Measurements from ENCODE around the gene GPR17.

GPR17 gene

GRCh38 chr2:127651971-127652550 lies 6.1 kb downstream of the GPR17 start:
- no peak overlapping the region for H4K91ac ChIP-seq (ENCODE audit: low read depth, low read length)
- H3K36me3 ChIP-seq (ENCODE audit: control insufficient read depth in 1 of 2, insufficient read depth in 2 of 2, low read length in 2 of 2), result peaks cover 0 to 2% of the 10 kb centered on the region in 2 experiments
- H4K8ac ChIP-seq (ENCODE audit: low read depth, low read length), result no peak overlapping the region
- H3K9ac ChIP-seq (ENCODE audit: low read length), result no peak overlapping the region
- H3K4me3 ChIP-seq (ENCODE audit: low read depth, low read length), result no peak overlapping the region
- no peak overlapping the region for H3K4ac ChIP-seq (ENCODE audit: low read depth, low read length)
- no peaks in the 10 kb centered on the region for H3K79me1 ChIP-seq (ENCODE audit: low read length)
- no peak overlapping the region for H3K4me2 ChIP-seq (ENCODE audit: low read length)
- no peaks in the 10 kb centered on the region for H3K27me3 ChIP-seq (ENCODE audit: insufficient read depth, low read length)
- peak overlapping the region; percentile 7 for H2BK12ac ChIP-seq (ENCODE audit: low read length)
- no CpG with 5 or more reads among the region's 14 CpGs for WGBS (ENCODE audit: extremely low coverage, insufficient coverage, insufficient read length)
- DNase-seq, result no peak
- H2AK5ac ChIP-seq (ENCODE audit: low read length), result no peak overlapping the region
- no peak overlapping the region for H3K18ac ChIP-seq (ENCODE audit: low read length)
- no peak overlapping the region for H3K14ac ChIP-seq (ENCODE audit: low read length)
- no peak overlapping the region for H2BK5ac ChIP-seq (ENCODE audit: low read depth, low read length, poor library complexity)
- H3K27ac ChIP-seq (ENCODE audit: low read depth, low read length), result peak overlapping the region; percentile 42
- no peaks in the 10 kb centered on the region for H3K79me2 ChIP-seq (ENCODE audit: control insufficient read depth, insufficient read depth, low read length, poor library complexity)
- H3K23ac ChIP-seq (ENCODE audit: low read length), result no peak overlapping the region
- H4K12ac ChIP-seq (ENCODE audit: low read depth, low read length), result no peak overlapping the region
- H3K9me3 ChIP-seq (ENCODE audit: insufficient read depth, low read depth, low read length), result peaks cover 2% of the 10 kb centered on the region
- no peak overlapping the region for H2BK120ac ChIP-seq (ENCODE audit: insufficient read depth, low read length, poor library complexity)
- H3K4me1 ChIP-seq (ENCODE audit: control insufficient read depth in 1 of 2, insufficient read depth in 2 of 2, low read length in 2 of 2), result peaks cover 12 to 17% of the 10 kb centered on the region in 2 experiments
- no peak overlapping the region for H2AFZ ChIP-seq (ENCODE audit: insufficient read depth, low read length, poor library complexity)

DNA sequence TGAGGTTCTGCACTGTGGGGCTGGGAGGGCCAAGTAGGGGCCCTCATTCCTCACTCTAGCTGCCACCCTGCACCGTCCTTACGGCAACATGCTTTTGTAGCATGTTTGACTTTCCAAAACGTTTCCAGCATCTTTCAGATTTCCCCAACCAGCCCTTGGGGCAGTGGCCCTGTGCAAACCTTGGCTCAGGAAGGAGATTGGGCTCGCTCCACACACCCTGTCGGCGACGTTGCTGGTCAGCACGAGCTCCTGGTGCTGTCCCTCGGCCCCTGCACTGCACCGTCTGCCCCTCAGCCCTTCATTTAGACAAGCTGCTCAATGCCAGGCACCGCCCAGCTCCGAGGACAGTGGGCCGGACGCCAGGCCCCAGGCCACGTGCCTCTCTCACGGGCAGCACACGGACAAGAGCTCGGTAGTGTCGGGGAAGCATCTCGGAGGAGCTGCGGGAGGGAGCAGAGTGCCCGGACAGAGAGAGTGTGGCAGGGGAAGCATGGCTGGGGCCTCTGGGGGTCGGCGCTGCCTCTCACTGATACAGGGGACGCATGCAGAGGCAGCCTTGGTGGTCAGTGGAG lies 6.9 kb downstream of the GPR17 start:
- Histone ChIP-seq H2AK5ac (ENCODE audit: low read length) (no peak overlapping the region), H3K14ac (ENCODE audit: low read length) (no peak overlapping the region), H3K79me2 (ENCODE audit: control insufficient read depth, insufficient read depth, low read length, poor library complexity) (no peaks in the 10 kb centered on the region), H3K27ac (ENCODE audit: low read depth, low read length) (no peak overlapping the region), H3K18ac (ENCODE audit: low read length) (no peak overlapping the region), H2BK12ac (ENCODE audit: low read length) (no peak overlapping the region), H3K4me3 (ENCODE audit: low read depth, low read length) (no peak overlapping the region), H3K9me3 (ENCODE audit: insufficient read depth, low read depth, low read length) (peaks cover 2% of the 10 kb centered on the region), H3K27me3 (ENCODE audit: insufficient read depth, low read length) (no peaks in the 10 kb centered on the region), H2AFZ (ENCODE audit: insufficient read depth, low read length, poor library complexity) (no peak overlapping the region), H2BK5ac (ENCODE audit: low read depth, low read length, poor library complexity) (no peak overlapping the region), H3K4me1 (ENCODE audit: control insufficient read depth in 1 of 2, insufficient read depth in 2 of 2, low read length in 2 of 2) (peaks cover 12 to 17% of the 10 kb centered on the region in 2 experiments), H3K4me2 (ENCODE audit: low read length) (no peak overlapping the region), H4K12ac (ENCODE audit: low read depth, low read length) (no peak overlapping the region), H2BK120ac (ENCODE audit: insufficient read depth, low read length, poor library complexity) (no peak overlapping the region), H3K23ac (ENCODE audit: low read length) (no peak overlapping the region), H4K91ac (ENCODE audit: low read depth, low read length) (no peak overlapping the region), H3K9ac (ENCODE audit: low read length) (no peak overlapping the region), H3K36me3 (ENCODE audit: control insufficient read depth in 1 of 2, insufficient read depth in 2 of 2, low read length in 2 of 2) (peaks cover 0 to 2% of the 10 kb centered on the region in 2 experiments), H4K8ac (ENCODE audit: low read depth, low read length) (no peak overlapping the region), H3K4ac (ENCODE audit: low read depth, low read length) (no peak overlapping the region), H3K79me1 (ENCODE audit: low read length) (no peaks in the 10 kb centered on the region)
- no peak for DNase-seq
- WGBS (ENCODE audit: extremely low coverage, insufficient coverage, insufficient read length), result no CpG with 5 or more reads among the region's 25 CpGs

DNA sequence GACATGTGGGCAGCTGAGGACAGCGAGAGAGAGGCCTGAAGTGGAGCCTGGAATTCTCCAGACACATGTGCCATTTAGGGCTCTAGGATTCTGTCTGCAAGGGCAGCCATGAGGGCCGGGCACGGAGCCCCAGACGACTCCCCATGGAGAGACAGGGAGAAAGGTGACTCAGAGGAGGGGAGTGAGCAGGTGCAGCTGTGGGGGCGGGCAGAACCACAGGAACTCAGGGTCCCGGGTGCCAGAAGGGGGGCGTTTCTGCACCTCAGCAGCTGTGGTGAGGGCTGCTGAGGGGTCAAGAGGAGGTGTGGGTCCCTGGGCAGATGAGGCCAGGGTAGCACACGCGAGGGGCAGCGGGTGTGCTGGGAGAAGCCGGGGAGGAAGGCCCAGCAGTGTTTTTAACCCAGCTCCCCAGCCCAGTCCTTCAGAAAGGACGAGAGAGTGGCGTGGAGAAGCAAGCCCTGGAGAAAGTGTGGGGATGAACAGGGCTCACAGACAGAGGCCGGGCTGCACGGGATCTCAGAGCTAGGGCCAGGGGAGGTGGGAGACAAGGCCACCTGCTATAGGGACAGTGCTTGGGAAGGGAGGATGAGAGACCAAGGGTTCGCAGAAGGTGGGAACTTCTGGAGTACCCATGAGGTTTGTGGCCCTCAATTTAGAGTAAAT lies 7.6 kb downstream of the GPR17 start:
- no peak for DNase-seq
- no peaks in the 10 kb centered on the region for H3K79me2 ChIP-seq (ENCODE audit: control insufficient read depth, insufficient read depth, low read length, poor library complexity)
- no CpG with 5 or more reads among the region's 16 CpGs for WGBS (ENCODE audit: extremely low coverage, insufficient coverage, insufficient read length)
- peak overlapping the region; percentile 11 for H2AK5ac ChIP-seq (ENCODE audit: low read length)
- H3K79me1 ChIP-seq (ENCODE audit: low read length), result no peaks in the 10 kb centered on the region
- H3K4me1 ChIP-seq (ENCODE audit: control insufficient read depth in 1 of 2, insufficient read depth in 2 of 2, low read length in 2 of 2), result peaks cover 12 to 17% of the 10 kb centered on the region in 2 experiments
- no peak overlapping the region for H3K23ac ChIP-seq (ENCODE audit: low read length)
- H3K4ac ChIP-seq (ENCODE audit: low read depth, low read length), result no peak overlapping the region
- no peak overlapping the region for H2BK120ac ChIP-seq (ENCODE audit: insufficient read depth, low read length, poor library complexity)
- no peak overlapping the region for H3K4me3 ChIP-seq (ENCODE audit: low read depth, low read length)
- peaks cover 0 to 2% of the 10 kb centered on the region in 2 experiments for H3K36me3 ChIP-seq (ENCODE audit: control insufficient read depth in 1 of 2, insufficient read depth in 2 of 2, low read length in 2 of 2)
- no peak overlapping the region for H2BK5ac ChIP-seq (ENCODE audit: low read depth, low read length, poor library complexity)
- H3K27me3 ChIP-seq (ENCODE audit: insufficient read depth, low read length), result no peaks in the 10 kb centered on the region
- peaks cover 2% of the 10 kb centered on the region for H3K9me3 ChIP-seq (ENCODE audit: insufficient read depth, low read depth, low read length)
- no peak overlapping the region for H3K14ac ChIP-seq (ENCODE audit: low read length)
- no peak overlapping the region for H3K9ac ChIP-seq (ENCODE audit: low read length)
- no peak overlapping the region for H2AFZ ChIP-seq (ENCODE audit: insufficient read depth, low read length, poor library complexity)
- H3K18ac ChIP-seq (ENCODE audit: low read length), result no peak overlapping the region
- H2BK12ac ChIP-seq (ENCODE audit: low read length), result no peak overlapping the region
- H4K91ac ChIP-seq (ENCODE audit: low read depth, low read length), result no peak overlapping the region
- H3K27ac ChIP-seq (ENCODE audit: low read depth, low read length), result no peak overlapping the region
- no peak overlapping the region for H4K12ac ChIP-seq (ENCODE audit: low read depth, low read length)
- H3K4me2 ChIP-seq (ENCODE audit: low read length), result no peak overlapping the region
- H4K8ac ChIP-seq (ENCODE audit: low read depth, low read length), result no peak overlapping the region

DNA sequence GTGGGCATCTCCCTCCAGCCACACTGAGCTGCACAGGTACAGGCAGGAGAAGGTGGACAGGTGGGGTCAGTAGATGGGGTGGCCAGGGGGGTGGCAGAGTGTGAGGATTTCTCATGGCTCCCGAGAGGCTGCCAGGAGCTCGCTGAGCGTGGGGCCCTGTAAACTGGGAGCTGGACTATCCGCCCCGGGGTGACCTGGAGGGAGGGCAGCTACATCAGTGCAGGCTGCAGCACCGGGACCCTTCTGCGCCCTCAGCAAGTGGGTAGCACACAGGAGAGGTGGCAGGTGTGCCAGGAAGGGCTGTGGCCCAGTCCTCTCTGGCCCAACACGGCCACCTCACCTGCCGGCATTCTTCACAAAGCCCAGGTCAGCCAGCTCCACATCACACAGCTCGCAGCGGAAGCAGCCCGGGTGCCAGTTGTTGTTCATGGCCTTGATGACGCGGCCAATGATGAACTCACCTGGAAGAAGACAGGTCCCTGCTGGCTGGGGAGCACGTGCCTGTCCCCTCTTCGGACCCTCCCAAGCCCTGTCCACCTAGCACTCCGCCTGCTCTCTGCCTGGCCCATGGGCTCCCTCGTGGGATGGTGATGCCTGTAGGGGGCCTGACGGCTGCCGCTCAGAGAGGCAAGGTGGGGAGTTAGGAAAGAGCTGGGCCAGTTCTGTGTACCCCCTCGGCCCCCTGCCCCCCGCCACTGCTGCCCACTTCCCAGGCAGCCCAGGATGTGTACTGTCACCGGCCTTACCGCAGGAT lies 8.3 kb downstream of the GPR17 start:
- WGBS (ENCODE audit: extremely low coverage, insufficient coverage, insufficient read length), result no CpG with 5 or more reads among the region's 24 CpGs

More for the DNA sequence above, 8.3 kb downstream of the GPR17 start:
- no peaks in the 10 kb centered on the region for H3K79me1 ChIP-seq (ENCODE audit: low read length)
- H3K18ac ChIP-seq (ENCODE audit: low read length), result no peak overlapping the region
- peaks cover 16 to 19% of the 10 kb centered on the region in 2 experiments for H3K4me1 ChIP-seq (ENCODE audit: control insufficient read depth in 1 of 2, insufficient read depth in 2 of 2, low read length in 2 of 2)
- no peak overlapping the region for H2AK5ac ChIP-seq (ENCODE audit: low read length)
- H3K4me2 ChIP-seq (ENCODE audit: low read length), result no peak overlapping the region
- H3K27ac ChIP-seq (ENCODE audit: low read depth, low read length), result no peak overlapping the region
- no peak overlapping the region for H2BK5ac ChIP-seq (ENCODE audit: low read depth, low read length, poor library complexity)
- H4K12ac ChIP-seq (ENCODE audit: low read depth, low read length), result no peak overlapping the region
- H3K36me3 ChIP-seq (ENCODE audit: control insufficient read depth in 1 of 2, insufficient read depth in 2 of 2, low read length in 2 of 2), result peaks cover 0 to 2% of the 10 kb centered on the region in 2 experiments
- H2AFZ ChIP-seq (ENCODE audit: insufficient read depth, low read length, poor library complexity), result no peak overlapping the region
- no peak overlapping the region for H3K14ac ChIP-seq (ENCODE audit: low read length)
- H3K9ac ChIP-seq (ENCODE audit: low read length), result no peak overlapping the region
- no peak overlapping the region for H2BK12ac ChIP-seq (ENCODE audit: low read length)
- no peak overlapping the region for H4K91ac ChIP-seq (ENCODE audit: low read depth, low read length)
- H3K23ac ChIP-seq (ENCODE audit: low read length), result no peak overlapping the region
- peaks cover 2% of the 10 kb centered on the region for H3K9me3 ChIP-seq (ENCODE audit: insufficient read depth, low read depth, low read length)
- no peaks in the 10 kb centered on the region for H3K79me2 ChIP-seq (ENCODE audit: control insufficient read depth, insufficient read depth, low read length, poor library complexity)
- no peak overlapping the region for H3K4me3 ChIP-seq (ENCODE audit: low read depth, low read length)
- H2BK120ac ChIP-seq (ENCODE audit: insufficient read depth, low read length, poor library complexity), result no peak overlapping the region
- H4K8ac ChIP-seq (ENCODE audit: low read depth, low read length), result no peak overlapping the region
- no peaks in the 10 kb centered on the region for H3K27me3 ChIP-seq (ENCODE audit: insufficient read depth, low read length)
- no peak overlapping the region for H3K4ac ChIP-seq (ENCODE audit: low read depth, low read length)
- DNase-seq, result no peak

Measured in trophoblast cell (in vitro differentiated cells and primary cell).